Astrocyte of the hippocampus (primary cell): ENCODE data around the gene FLNB.
"Not testable (repeated sequence)": the region's sequence is repeated elsewhere in the genome, so short reads cannot be mapped to it uniquely, and the experiment has no call there.

Experiments used
- DNase-seq: peaks from one replicate; pipeline ENCODE4 v3.0.0; 2011; ENCODE audit warnings: low read depth, low spot score

FLNB gene

GRCh38 chr3:58201451-58201850 lies 193.2 kb downstream of the FLNB start:
- not testable (repeated sequence) for DNase-seq

GRCh38 chr3:58202917-58203360 lies 194.7 kb downstream of the FLNB start:
- no peak for DNase-seq

GRCh38 chr3:58203541-58203940 lies 195.3 kb downstream of the FLNB start:
- DNase-seq, result no peak

GRCh38 chr3:58204720-58205119 lies 196.5 kb downstream of the FLNB start:
- no peak for DNase-seq

GRCh38 chr3:58205981-58206380 lies 197.8 kb downstream of the FLNB start:
- no peak for DNase-seq

- peak; percentile 39 for DNase-seq
Observed at GRCh38 chr3:58206406-58207011, 198.3 kb downstream of the FLNB start.

GRCh38 chr3:58207954-58208353 lies 199.7 kb downstream of the FLNB start:
- no peak for DNase-seq

- no peak for DNase-seq
Observed at GRCh38 chr3:58209933-58210332, 201.7 kb downstream of the FLNB start.

- DNase-seq, result no peak
Observed at GRCh38 chr3:58210761-58211460, 202.7 kb downstream of the FLNB start, which contains the start of gene DNASE1L3. TSS of gene DNASE1L3 (minus strand) at chr3:58210972. CDS start at chr3:58210906, 66 bp downstream.

- DNase-seq, result no peak
Observed at GRCh38 chr3:58214484-58215316, 206.5 kb downstream of the FLNB start.

GRCh38 chr3:58215317-58216025 lies 207.2 kb downstream of the FLNB start:
- no peak for DNase-seq

- no peak for DNase-seq
Observed at GRCh38 chr3:58216496-58217195, 208.4 kb downstream of the FLNB start.

- DNase-seq, result peak; percentile 80
Observed at GRCh38 chr3:58217209-58217811, 209.1 kb downstream of the FLNB start.

- no peak for DNase-seq
Observed at GRCh38 chr3:58218904-58219303, 210.7 kb downstream of the FLNB start.
